Measurements from ENCODE around the gene CTBP1.

Gene CTBP1

DNA sequence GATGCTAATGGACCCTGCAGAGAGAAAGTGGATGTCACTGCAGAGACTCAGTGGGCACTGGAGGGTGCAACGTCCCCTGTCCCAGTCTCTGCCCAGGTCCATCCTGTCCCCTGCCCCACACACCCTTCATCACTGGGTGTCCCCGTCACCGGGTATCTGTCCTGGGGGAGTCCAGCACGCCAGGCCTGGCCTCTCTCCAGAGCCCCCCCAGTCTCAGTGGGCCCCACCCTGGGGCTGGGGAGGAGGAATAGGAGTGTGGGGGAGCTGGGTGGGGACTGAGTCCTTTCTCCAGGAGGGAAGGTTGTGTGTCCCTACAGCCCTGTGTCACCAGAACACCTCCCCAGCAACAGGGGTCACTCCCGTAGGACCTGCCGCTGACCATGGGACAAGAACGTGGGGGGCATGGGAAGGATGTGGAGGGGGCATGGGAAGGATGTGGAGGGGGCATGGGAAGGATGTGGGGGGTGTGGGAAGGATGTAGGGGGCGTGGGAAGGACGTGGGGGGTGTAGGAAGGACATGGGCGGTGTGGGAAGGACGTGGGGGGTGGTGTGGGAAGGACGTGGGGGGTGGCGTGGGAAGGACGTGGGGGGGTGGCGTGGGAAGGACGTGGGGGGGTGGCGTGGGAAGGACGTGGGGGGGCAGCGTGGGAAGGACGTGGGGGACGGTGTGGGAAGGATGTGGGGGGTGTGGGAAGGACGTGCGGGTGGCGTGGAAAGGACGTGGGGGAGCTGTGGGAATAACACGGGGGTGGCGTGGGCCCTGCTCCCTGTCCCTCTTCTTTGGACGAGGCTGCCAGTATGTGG is 55.5 kb downstream of the CTBP1 start:
- no peak for DNase-seq

DNA sequence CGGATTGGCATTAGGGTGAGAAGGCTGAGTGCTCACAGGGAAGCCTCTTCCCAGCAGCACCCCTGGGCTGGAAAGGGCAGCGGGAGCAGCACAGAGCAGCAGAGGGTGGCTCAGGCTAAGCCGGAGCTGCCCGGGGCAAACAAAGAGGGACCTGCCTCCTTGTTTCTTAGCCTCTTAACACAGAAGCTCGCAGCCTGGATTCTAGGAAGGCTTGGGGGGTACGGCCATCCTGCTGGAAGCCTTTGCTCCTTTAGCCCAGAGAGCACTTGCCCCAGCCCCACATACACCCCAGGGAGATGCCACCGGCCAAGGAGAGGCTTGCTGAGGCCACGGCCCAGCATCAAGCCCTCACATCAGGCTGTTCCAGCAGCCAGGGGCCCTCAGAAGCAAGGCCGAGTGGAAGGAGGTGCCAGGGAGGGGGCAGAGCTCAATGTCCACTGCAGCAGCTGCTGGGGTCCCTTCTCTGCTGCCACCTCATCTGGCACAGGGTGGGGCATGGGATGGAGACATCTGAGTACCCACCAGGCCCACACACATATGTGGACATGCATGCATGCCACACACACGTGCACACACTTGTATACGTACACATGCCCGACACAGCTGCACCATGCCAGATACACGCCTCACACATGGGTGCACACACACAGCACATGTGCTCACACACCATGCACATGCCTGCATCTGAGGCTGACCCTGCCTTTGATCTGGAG is 56.3 kb downstream of the CTBP1 start:
- DNase-seq = no peak

DNA sequence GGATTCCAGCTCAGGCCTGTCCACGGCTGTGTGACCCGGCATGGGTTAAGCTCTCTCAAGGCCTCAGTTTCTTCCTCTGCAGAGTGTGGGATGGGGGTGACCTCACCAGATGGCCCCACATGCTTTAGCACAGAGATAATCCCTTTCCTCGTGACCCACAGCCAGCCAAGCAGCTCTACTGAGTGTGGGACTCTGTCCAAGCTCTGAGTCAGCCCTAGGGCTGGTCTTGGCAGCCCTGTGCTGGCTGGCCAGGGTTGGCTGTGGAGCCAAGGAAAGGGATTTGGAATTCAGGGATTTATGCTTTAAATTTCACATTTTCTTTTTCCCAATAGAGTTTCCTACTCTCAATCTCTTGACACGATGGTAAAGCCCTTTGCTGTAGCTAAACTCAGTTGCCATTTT is 56.8 kb downstream of the CTBP1 start:
- no peak for DNase-seq

DNA sequence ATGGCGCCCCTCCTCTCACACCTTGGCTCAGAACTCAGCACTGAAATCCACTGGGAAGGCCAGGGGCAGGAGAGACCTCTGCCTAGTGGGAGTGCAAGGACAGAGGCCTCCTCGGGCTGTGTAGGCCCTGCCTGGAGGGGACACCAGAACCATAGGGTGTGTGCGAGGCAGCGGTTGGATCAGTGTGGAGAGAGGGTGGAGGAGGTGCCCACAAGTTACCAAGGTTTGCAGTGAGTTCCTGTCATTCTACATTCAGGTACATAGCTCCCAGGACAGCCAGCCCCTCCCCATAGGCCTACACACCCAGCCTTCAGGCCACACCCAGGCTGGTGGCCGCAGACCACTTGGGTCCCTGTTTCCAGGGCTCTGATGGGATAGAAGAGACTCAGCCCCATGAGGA is 57.3 kb downstream of the CTBP1 start:
- DNase-seq = peak; percentile 7

DNA sequence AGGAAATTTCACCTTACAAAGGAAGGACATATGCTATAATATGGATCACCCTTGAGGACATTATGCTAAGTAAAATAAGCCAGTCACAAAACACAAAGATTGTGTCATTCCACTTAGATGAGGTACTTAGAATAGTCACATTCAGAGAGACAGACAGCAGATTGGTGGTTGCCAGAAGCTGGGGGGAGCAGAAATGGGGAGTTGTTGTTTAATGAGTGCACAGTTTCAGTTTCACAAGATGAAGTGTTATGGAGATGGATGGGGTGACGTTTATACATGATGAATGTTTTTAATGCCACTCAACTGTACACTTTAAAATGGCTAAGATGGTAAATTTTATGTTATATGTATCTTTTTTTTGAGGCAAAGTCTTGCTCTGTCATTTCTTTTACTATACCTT is 61.7 kb downstream of the CTBP1 start:
- peak; percentile 45 for DNase-seq

DNA sequence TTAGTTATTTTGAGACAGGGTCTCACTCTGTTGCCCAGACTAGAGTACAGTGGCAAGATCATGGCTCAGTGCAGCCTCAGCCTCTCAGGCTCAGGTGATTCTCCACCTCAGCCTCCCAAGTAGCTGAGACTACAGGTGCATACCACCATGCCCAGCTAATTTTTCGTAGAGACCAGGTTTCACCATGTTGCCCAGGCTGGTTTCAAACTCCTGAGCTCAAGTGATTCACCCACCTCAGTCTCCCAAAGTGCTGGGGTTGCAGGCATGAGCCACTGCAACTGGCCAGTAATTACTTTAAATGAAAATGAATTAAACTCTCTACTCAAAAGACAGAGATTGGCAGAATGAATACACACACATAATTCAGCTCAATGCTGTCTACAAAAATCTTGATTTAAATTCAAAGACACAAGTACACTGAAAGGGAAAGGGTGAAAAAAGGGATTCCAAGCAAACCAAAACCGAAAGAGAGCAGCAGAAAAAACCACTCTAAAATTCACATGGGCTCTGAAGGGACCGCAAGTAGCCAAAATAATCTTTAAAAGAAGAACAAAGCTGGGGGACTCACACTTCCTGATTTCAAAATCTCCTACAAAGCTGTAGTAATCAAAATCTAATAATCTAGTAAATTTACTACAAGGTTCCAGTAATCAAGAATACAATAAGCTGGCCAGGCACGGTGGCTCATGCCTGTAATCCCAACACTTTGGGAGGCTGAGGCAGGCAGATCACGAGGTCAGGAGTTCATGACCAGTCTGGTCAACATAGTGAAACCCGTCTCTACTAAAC is 64.8 kb downstream of the CTBP1 start:
- DNase-seq = no peak

DNA sequence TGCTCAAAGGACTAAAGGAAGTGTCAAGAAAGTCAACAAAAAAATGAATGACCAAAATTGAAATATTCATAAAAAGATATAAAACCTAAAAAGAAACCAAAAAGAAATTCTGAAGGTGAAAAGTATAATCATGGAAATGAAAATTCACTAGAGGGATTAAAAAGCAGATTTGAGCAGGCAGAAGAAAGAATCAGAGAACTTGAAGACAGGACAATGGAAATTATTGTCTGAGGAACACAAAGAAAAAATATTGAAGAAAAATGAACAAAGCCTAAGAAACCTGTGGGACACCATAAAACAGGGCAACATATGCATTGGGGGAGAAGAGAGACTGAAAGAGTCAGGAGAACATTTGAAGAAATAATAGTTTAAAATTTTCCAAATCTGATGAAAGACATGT is 66.6 kb downstream of the CTBP1 start:
- no peak for DNase-seq

DNA sequence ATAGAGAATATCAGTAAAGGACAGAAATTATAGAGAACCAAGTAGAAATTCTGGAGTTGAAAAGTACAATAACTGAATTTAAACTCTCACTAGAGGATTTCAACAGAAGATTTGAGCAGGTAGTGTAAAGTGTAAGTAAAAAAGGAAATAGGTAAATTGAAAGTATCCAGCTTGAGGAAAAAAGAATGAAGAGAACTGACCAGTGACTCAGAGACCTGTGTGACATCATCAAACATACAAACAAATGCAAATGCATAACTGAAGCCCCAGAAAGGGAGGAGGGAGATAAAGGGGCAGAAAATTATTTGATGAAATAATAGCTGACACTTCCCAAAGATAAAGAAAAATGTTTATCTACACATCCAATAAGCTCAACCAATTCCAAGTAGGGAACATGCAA is 68.3 kb downstream of the CTBP1 start:
- no peak for DNase-seq

DNA sequence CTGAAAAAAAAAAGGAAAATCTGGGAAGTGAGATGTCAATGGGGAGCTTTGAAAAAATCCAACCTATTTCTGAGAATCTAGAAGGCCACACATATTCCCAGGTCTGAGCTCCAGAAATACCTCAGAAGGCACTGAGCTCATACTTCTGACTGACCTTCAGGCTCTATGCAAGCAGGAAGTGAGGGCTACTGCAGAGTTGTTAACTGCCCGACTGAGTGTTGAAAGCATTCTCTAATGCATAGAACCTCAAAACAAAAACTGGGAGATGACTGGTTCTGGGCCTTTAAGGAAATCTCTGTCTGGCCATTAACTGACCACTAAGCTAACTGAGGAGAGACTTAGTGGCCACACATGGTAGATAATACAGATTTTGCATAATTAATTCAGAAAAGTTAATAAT is 69.0 kb downstream of the CTBP1 start:
- DNase-seq = no peak

DNA sequence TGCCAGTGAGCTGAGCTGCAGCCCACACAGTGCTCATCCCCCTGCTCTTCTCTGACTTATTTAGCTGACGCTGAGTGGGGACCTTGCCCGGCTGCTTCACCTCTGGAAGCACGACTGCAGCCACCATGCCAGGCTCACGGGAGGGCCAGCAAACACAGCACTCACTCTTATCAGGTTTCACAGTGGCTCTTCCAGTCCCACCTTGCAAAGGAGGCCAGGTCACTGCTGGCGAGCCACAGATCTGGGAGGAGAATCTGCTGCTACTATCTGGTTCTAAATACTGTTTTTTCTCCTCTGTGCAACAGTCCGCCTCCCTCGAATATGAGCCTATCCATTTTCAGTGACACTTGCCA is 69.9 kb downstream of the CTBP1 start:
- DNase-seq = no peak

DNA sequence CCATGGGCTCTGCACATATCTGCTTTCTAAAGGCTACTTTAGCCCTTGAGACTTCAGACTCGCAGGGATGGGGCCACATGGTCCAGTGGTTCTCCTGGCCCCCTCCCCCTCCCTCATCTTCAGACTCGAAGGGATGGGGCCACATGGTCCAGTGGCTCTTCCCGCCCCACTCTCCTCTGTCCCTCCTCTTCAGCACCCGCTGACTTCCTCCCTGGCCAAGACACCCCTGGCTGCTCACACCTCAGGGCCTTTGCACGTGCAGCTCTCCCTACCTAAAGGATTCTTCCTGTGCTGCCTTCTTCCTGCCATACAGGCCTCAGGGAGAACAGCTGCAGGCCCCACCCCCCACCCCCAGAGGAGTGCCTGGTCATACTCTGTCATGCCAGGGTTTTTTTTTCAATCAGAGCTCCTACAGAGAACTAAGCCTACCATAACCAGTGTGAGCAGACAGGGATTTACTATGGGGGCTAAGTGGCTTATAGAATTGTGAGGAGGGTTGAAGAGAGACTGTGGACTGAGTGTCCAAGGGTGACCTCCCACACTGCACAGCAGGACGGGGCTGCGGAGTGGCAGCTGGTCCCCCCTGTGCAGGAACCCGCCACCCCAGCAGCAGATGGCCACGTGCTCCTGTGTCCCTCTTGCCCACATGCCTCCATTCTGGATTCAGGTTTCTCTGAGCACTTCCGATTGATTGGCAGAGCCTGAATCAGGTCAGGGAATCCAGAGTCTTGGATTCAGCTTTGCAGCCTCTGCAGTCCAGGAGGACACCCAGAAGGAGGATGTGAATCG is 70.4 kb downstream of the CTBP1 start:
- no peak for DNase-seq

DNA sequence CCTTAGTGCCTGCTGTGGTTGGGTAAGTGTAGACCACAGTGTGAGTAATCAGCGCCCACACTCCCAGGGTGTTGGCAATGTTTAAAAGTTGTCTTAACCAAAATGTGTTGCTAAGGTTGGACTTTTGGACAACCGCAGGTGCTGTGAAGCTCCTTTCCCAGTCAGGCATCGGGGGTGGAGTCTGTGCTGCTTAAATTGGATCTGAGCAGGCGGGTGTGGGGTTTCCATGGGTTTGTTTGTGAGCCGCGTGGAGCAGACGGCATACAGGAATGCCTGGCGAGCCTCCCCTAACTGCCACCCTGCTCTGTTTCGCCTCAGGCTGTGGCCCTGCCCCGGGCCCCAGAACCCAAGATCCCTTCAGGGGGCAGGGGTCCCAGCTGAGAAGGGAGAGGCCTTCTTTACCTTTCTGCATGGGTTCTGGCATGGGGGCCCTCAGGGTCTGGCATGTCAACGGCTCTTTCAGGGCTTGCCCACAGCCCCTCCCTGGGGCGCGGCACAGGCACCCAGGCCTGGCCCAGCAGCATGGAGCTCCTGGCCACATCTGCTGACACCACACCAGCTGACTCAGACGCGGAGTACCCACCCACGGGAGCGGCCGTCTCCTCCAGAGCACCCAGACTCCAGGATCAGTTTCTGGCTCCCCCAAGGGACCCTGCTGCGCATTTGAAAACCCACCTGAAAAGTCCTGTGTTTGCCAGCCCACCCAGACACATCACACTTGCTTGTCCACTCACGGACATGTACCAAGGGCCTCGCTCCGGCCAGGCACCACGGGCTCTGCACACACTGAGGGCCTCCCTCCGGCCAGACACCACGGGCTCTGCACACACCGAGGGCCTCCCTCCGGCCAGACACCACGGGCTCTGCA is 71.4 kb downstream of the CTBP1 start:
- no peak for DNase-seq

DNA sequence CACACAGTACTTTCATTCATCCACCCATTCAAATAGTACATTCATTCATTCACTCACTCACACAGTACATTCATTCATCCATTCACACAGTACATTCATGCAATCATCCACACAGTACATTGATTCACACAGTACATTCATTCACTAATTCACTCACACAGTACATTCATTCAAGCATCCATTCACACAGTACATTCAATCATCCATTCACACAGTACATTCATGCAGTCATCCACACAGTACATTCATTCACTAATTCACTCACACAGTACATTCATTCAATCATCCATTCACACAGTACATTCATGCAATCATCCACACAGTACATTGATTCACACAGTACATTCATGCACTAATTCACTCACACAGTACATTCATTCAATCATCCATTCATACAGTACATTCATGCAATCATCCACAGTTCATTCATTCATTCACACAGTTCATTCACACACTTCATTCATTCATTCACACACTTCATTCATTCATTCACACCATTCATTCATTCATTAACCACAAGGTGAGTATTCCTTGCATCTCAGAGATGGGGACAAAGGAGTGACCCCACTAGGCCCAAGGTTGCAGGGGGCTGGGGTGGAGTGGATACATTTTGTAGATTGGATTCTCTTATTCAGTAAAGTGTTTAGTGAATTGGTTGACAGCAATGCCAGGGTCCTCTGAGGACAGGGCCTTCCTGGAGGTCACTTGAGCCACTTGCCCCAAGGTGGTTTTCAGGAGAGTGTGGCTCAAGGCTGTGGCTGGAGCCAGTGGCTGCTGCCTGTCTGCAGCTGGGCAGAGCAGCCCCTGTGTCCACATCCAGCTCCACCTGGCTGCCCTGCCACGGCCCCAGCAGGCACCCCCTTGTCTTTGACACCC is 72.3 kb downstream of the CTBP1 start:
- DNase-seq = no peak

DNA sequence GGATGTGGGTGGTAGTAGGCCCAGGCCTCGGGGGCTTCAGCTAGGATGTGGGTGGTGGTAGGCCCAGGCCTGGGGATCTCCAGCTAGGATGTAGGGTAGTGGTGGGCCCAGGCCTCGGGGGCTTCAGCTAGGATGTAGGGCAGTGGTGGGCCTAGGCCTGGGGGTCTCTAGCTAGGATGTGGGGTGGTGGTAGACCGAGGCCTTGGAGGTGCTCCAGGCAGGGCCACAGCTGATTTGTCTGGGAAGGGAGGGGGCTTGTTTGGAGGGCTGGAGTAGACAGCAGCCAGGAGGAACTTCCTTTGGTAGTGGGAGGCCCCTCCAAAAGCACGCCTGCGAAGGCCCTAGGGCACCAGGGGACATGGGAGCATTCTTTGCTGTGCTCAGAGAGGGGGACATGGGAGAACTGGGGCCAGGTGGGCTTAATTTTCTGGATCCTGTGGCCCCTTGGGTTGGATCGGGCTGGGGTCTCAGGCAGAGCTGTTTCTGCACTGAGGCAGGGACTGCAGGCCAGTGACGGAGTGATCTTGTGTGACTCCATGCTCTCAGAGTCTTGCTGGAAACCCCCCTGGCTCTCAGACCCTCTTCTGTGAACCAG is 73.2 kb downstream of the CTBP1 start:
- DNase-seq = no peak

DNA sequence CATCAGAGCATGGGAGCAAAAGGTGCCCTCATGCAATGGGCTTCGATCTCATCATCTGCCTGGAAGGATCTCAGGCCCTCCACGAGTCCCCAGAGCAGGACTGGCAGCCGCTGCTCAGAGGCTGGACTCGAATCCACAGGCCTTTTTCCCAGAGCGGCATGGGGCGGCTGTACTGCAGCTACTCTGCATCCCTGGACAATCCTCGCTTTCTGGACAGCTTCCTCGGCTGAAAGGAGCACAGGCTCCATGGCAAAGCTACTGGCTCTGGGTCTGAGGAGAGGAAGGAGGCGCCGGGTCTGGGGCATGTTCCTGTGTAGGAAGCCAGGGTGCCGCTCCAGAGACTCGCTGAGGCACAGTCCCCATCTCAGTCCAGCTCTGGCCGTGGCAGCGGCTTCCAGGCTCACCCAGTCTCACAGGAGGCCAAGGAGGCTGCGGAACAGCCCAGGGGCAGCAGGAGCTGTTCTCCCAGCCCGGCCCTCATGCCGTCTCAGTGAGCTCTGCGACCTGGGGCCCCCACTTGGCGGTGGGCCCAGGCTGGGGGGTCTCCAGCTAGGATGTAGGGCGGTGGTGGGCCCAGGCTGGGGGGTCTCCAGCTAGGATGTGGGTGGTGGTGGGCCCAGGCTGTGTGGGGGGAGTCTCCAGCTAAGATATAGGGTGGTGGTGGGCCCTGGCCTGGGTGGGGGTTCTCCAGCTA is 73.8 kb downstream of the CTBP1 start:
- DNase-seq = no peak

DNA sequence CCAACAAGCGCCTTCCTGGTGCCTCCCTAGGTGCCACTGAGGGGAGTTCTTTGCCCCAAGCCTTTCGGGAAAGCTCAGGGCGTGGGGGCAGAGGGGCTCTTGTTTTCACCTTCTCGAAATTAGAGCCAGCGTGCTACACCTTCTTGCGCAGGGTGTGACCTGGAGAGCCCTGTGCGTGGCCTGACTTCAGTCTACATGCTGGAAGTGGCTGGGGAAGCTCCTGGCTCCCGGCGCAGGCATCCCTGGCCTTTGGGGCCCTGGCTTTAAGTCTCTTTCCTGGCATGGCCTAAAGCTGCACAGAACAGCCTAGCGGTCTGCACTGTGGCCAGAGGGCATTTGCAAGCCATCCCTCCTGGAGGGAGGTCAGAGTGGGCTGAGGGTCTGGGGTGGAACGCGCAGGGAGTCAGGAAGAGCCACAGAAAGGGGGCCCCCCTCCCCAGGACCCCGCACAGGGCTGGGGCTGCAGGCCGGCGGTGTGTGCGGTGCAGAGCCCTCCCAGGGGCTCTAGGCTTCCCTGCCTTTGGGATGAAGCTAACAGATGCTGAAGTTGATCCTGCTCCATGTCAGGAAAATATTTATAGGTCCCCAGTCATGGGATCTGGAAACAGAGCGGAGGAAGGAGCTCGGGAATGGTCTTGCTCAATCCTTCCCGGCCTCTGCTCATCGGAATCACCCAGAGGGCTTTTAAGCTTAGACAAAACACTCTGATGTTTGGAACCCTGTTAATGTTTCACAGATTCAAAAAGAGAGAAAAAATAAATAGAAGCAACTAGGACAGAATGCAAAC is 75.8 kb downstream of the CTBP1 start:
- DNase-seq = no peak

DNA sequence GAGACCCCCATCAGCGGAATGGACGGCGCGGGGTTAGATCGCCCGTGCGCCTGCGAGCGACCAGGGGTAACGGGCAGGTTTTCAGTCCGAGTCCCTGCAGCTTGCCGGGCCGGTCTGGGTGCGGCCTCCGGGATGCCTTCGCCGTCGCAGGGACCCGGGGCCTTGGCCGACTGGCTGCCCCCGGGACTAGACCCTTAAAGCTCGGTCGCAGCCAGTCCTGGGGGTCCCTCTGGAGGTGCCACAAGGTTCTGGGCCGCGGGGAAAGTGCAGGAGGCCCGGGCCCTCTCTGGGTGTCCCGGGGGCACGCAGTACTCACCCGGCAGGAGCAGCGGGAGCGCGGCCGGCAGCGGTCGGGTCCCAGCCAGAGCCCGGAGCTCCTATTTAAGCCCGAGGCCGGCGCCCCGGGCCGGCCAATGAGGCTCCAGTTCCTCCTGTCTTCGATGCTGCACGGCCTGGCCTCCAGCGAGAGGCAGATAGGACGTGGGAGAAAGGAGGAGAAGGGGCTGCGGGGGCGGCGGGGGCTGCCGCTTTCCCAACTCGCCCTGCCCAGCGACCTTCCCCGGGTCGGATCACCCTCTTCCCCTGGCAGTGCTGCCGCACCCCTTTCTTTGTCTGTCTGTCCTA is 76.6 kb downstream of the CTBP1 start, which contains the start of gene SPON2:
Gene SPON2, minus strand, starts transcription at position 356 of the 624 bp plus-strand sequence.
- DNase-seq = no peak
